ENCODE results near the gene UTS2R. TPM values are rescaled to one million over a fixed set of nuclear protein-coding genes. Genes with fewer than 3 reads are reported as not detected.

UTS2R gene
- total RNA-seq, 1 experiment from 2014 or later: 0.46 TPM

- CTCF ChIA-PET: interaction anchor here (0.6 to 1.8 kb wide), 8 partner anchors 9 to 245 kb away, joined by 3 to 9 read pairs (median 4); no protein-coding TSS in a partner anchor
- H3K4me3 Mint-ChIP-seq: no peak overlapping the region
- H3K27me3 Mint-ChIP-seq (ENCODE audit: low read depth): no peaks in the 10 kb centered on the region
- POLR2A ChIA-PET: no interaction called here
- ATAC-seq: no peak
- H3K27ac Mint-ChIP-seq: 0 out of 2 replicates have a peak overlapping the region, but pooled peaks have one; percentile 57
- H3K36me3 Mint-ChIP-seq: peaks cover 6% of the 10 kb centered on the region
- no peak for DNase-seq (ENCODE audit: low spot score)
- peaks cover 13% of the 10 kb centered on the region for H3K4me1 Mint-ChIP-seq
- no peaks in the 10 kb centered on the region for H3K9me3 Mint-ChIP-seq
- TF ChIP-seq HMGA2 (CRISPR knock-in tag; IDR thresholded peaks at IDR 0.05): no peak
These were observed 43.8 kb downstream of the UTS2R start for GRCh38 chr17:82415336-82415735.

GRCh38 chr17:82415786-82416185 lies 44.2 kb downstream of the UTS2R start:
- H3K9me3 Mint-ChIP-seq: no peaks in the 10 kb centered on the region
- H3K27ac Mint-ChIP-seq: 0 out of 2 replicates have a peak overlapping the region, but pooled peaks have one; percentile 57
- no peak for TF ChIP-seq HMGA2 (CRISPR knock-in tag; IDR thresholded peaks at IDR 0.05)
- TF ChIP-seq CTCF (IDR thresholded peaks at IDR 0.05): no peak
- no peak for TF ChIP-seq ZBTB43 (CRISPR knock-in tag; IDR thresholded peaks at IDR 0.05)
- TF ChIP-seq RORB (CRISPR knock-in tag; IDR thresholded peaks at IDR 0.05): no peak
- no peak for TF ChIP-seq NFYB (CRISPR knock-in tag; conservative IDR thresholded peaks at IDR 0.05; ENCODE audit: low read depth)
- TF ChIP-seq OVOL2 (CRISPR knock-in tag; IDR thresholded peaks at IDR 0.05; ENCODE audit: borderline replicate concordance): no peak
- no peak for TF ChIP-seq FOXJ3 (CRISPR knock-in tag; IDR thresholded peaks at IDR 0.05; ENCODE audit: borderline replicate concordance)
- no peak for TF ChIP-seq AFF4 (CRISPR knock-in tag; IDR thresholded peaks at IDR 0.05; ENCODE audit: borderline replicate concordance)
- TF ChIP-seq ESRRA (CRISPR knock-in tag; IDR thresholded peaks at IDR 0.05; ENCODE audit: borderline replicate concordance): no peak
- TF ChIP-seq ARID4B (CRISPR knock-in tag; IDR thresholded peaks at IDR 0.05; ENCODE audit: borderline replicate concordance): no peak
- no peak for TF ChIP-seq MAX (CRISPR knock-in tag; IDR thresholded peaks at IDR 0.05)
- TF ChIP-seq MLX (CRISPR knock-in tag; IDR thresholded peaks at IDR 0.05): no peak
- no peak for TF ChIP-seq ZNF281 (CRISPR knock-in tag; IDR thresholded peaks at IDR 0.05)
- ChIA-PET CTCF (interaction anchor here (0.5 to 1.8 kb wide), 2 partner anchors 9 to 131 kb away, joined by 3 to 9 read pairs; no protein-coding TSS in a partner anchor), POLR2A (no interaction called here)
- H3K27me3 Mint-ChIP-seq (ENCODE audit: low read depth): no peaks in the 10 kb centered on the region
- peaks cover 13% of the 10 kb centered on the region for H3K4me1 Mint-ChIP-seq
- ATAC-seq (no peak), DNase-seq (ENCODE audit: low spot score) (no peak)
- no peak overlapping the region for H3K4me3 Mint-ChIP-seq
- H3K36me3 Mint-ChIP-seq: peaks cover 8% of the 10 kb centered on the region

Data from WTC11 (cell line).